Thyroid gland (tissue), 4 donors: ENCODE measurements around the gene AQP12B. TPM values are rescaled to one million over a fixed set of nuclear protein-coding genes. Genes with fewer than 3 reads are reported as not detected.

Source experiments
- DNase-seq, 2 donors: peaks; one replicate each; pipeline ENCODE4 v3.0.0-alpha.2; 2019
- H3K27ac ChIP-seq, 3 donors: fragments of 200-600 bp; sonication (generic); 1 replicate in 2 of 3; 2 replicates in 1 of 3; pipeline ENCODE4 v1.5.1; 2016 to 2019; ENCODE audit warnings: mild to moderate bottlenecking in 1 of 3, moderate library complexity in 1 of 3
- H3K27me3 ChIP-seq: fragments of 200-600 bp; sonication (generic); one replicate; pipeline ENCODE4 v1.5.1; 2019
- H3K36me3 ChIP-seq, 2 donors: fragments of 200-600 bp; sonication (generic); one replicate each; pipeline ENCODE4 v1.5.1; 2016 to 2019
- H3K4me1 ChIP-seq, 2 donors: fragments of 200-600 bp; sonication (generic); one replicate each; pipeline ENCODE4 v1.5.1; 2017 to 2019
- H3K4me3 ChIP-seq, 3 donors: fragments of 200-600 bp; sonication (generic); replicated peaks in 1 of 3; 1 replicate in 2 of 3; 2 replicates in 1 of 3; pipeline ENCODE4 v1.5.1; 2016; ENCODE audit warnings: mild to moderate bottlenecking in 1 of 3
- H3K9me3 ChIP-seq: fragments of 200-600 bp; sonication (generic); one replicate; pipeline ENCODE4 v1.5.1; 2017
- POLR2A ChIP-seq, 2 donors: fragments of 450-650 bp; IDR thresholded peaks; one replicate each; pipeline ENCODE4 v1.6.1; 2017; ENCODE audit warnings: antibody characterized with exemption in 2 of 2, mild to moderate bottlenecking in 2 of 2, moderate library complexity in 1 of 2
- WGBS, 2 donors: methylation state at CpG; one replicate each; pipeline ENCODE4 v1.1.5; 2017; 5-methylcytosine and 5-hydroxymethylcytosine counted together
- intact Hi-C: fragments of 100-400 bp; cut with DNase I; formaldehyde crosslinking; loops from one replicate; pipeline ENCODE4 v1.15.1; 2023
- total RNA-seq, 4 donors: library from RNA; depleted of rRNA; stranded (reverse); fragments of >200 nt; gene quantifications; one replicate each; pipeline ENCODE4 v1.2.3, GENCODE V29; 2016
- TF ChIP-seq, protein P1 (sequence below), 6 experiments: fragments of 200-600 bp in 3 of 6; fragments of 450-650 bp in 3 of 6; sonication (generic) in 3 of 6; IDR thresholded peaks; one replicate each; pipeline ENCODE4 v1.5.1; 2016 to 2019; ENCODE audit warnings: antibody characterized with exemption in 6 of 6, mild to moderate bottlenecking in 2 of 6, inconsistent platforms in 1 of 6, moderate library complexity in 1 of 6

AQP12B gene
- total RNA-seq, 4 donors from 2014 or later, result 0.13 TPM; not detected in 3

GRCh38 chr2:240629619-240629967 is 53.1 kb downstream of the AQP12B start:
- Histone ChIP-seq H3K4me1 (no peaks in the 10 kb centered on the region), H3K4me3 (no peak overlapping the region), H3K27me3 (no peaks in the 10 kb centered on the region), H3K36me3 (no peaks in the 10 kb centered on the region), H3K9me3 (no peaks in the 10 kb centered on the region), H3K27ac (no peak overlapping the region)
- TF ChIP-seq, protein P1, sequence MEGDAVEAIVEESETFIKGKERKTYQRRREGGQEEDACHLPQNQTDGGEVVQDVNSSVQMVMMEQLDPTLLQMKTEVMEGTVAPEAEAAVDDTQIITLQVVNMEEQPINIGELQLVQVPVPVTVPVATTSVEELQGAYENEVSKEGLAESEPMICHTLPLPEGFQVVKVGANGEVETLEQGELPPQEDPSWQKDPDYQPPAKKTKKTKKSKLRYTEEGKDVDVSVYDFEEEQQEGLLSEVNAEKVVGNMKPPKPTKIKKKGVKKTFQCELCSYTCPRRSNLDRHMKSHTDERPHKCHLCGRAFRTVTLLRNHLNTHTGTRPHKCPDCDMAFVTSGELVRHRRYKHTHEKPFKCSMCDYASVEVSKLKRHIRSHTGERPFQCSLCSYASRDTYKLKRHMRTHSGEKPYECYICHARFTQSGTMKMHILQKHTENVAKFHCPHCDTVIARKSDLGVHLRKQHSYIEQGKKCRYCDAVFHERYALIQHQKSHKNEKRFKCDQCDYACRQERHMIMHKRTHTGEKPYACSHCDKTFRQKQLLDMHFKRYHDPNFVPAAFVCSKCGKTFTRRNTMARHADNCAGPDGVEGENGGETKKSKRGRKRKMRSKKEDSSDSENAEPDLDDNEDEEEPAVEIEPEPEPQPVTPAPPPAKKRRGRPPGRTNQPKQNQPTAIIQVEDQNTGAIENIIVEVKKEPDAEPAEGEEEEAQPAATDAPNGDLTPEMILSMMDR (IDR thresholded peaks at IDR 0.05), result no peak
- intact Hi-C loops, result no loop called here
- no peak for DNase-seq
- 78 to 87% methylated on average over 4 of the region's 5 CpGs for WGBS, 2 donors

DNA sequence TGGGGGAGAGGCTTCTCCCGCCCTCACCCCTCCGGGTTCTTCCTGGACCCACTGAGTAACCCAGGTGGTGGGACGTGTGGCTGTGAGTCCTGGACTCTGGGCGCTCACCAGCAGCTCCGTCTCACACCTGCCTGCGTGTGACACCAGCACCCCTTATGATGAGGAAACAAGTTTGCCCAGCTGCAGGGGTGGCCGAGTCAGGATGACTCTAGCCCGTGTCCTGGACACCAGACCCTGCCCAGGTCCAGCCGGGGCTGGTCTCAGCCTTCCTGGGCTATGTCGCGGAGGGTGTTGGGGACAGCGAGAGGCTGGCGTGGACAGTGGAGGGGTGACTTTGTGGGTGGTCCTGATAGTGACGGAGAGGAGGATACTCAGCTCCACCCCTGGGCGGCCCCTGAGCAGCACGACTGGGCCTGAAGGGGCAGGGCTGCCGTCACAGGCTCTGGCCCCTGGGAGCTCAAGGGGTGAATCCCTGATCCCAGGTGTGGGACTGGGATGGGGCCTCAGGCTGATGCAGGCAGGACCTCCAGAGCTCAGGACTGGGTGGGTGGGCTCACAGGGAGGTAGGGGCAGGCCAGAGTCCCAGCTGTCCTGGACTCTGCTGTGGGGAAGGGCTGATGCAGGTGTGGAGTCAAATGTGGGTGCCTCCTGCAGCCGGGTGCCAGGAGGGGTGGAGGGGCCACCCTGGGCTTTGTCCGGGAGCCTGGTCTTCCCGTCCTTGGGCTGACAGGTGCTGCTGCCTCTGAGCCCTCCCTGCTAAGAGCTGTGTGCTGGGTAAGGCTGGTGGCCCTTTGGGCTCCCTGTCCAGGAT is 53.7 kb downstream of the AQP12B start:
- intact Hi-C loops, result no loop called here
- no peaks in the 10 kb centered on the region for H3K36me3 ChIP-seq
- no peak overlapping the region for H3K4me3 ChIP-seq
- DNase-seq, result no peak
- H3K27me3 ChIP-seq, result no peaks in the 10 kb centered on the region
- H3K4me1 ChIP-seq, result no peaks in the 10 kb centered on the region
- no peak overlapping the region for H3K27ac ChIP-seq
- TF ChIP-seq, protein P1 (IDR thresholded peaks at IDR 0.05), result no peak
- no peak for TF ChIP-seq POLR2A (IDR thresholded peaks at IDR 0.05)
- no peaks in the 10 kb centered on the region for H3K9me3 ChIP-seq
- 58 to 83% methylated on average over 7 to 9 of the region's 20 CpGs for WGBS, 2 donors

GRCh38 chr2:240628507-240628807 is 54.2 kb downstream of the AQP12B start:
- Histone ChIP-seq H3K36me3 (no peaks in the 10 kb centered on the region), H3K27me3 (no peaks in the 10 kb centered on the region), H3K4me1 (no peaks in the 10 kb centered on the region), H3K9me3 (no peaks in the 10 kb centered on the region), H3K27ac (no peak overlapping the region), H3K4me3 (no peak overlapping the region)
- DNase-seq, result no peak
- WGBS, 2 donors, result 82 to 88% methylated on average over 7 of the region's 7 CpGs
- TF ChIP-seq POLR2A (IDR thresholded peaks at IDR 0.05), result no peak
- TF ChIP-seq, protein P1 (IDR thresholded peaks at IDR 0.05), result no peak
- intact Hi-C loops, result no loop called here

- no peaks in the 10 kb centered on the region for H3K9me3 ChIP-seq
- intact Hi-C loops, result no loop called here
- H3K27me3 ChIP-seq, result no peaks in the 10 kb centered on the region
- WGBS, 2 donors, result 86 to 88% methylated on average over 9 to 11 of the region's 17 CpGs
- H3K4me1 ChIP-seq, result no peaks in the 10 kb centered on the region
- no peak overlapping the region for H3K4me3 ChIP-seq
- DNase-seq, result no peak
- TF ChIP-seq POLR2A (IDR thresholded peaks at IDR 0.05), result no peak
- TF ChIP-seq, protein P1 (IDR thresholded peaks at IDR 0.05), result no peak
- no peaks in the 10 kb centered on the region for H3K36me3 ChIP-seq
- no peak overlapping the region for H3K27ac ChIP-seq
Measured at GRCh38 chr2:240627736-240628506, 54.8 kb downstream of the AQP12B start.
